ENCODE results near the gene EPO.

EPO gene

DNA sequence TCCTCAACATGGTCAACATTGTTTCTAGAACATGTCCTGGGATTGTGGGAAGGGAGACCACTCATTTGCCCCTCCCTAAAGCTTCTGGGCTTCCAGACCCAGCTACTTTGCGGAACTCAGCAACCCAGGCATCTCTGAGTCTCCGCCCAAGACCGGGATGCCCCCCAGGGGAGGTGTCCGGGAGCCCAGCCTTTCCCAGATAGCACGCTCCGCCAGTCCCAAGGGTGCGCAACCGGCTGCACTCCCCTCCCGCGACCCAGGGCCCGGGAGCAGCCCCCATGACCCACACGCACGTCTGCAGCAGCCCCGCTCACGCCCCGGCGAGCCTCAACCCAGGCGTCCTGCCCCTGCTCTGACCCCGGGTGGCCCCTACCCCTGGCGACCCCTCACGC lies at the start of gene EPO:
EPO (plus strand) TSS at position 190 of the 392 bp plus-strand sequence. CDS start 513 bp downstream, outside the sequence.
- no peak within 1 kb of the TSS for H3K4me2 ChIP-seq (ENCODE audit: low read length)
- no peak within 1 kb of the TSS for H3K27ac ChIP-seq
- H3K4me3 ChIP-seq (ENCODE audit: low read depth, low read length): no peak within 1 kb of the TSS

DNA sequence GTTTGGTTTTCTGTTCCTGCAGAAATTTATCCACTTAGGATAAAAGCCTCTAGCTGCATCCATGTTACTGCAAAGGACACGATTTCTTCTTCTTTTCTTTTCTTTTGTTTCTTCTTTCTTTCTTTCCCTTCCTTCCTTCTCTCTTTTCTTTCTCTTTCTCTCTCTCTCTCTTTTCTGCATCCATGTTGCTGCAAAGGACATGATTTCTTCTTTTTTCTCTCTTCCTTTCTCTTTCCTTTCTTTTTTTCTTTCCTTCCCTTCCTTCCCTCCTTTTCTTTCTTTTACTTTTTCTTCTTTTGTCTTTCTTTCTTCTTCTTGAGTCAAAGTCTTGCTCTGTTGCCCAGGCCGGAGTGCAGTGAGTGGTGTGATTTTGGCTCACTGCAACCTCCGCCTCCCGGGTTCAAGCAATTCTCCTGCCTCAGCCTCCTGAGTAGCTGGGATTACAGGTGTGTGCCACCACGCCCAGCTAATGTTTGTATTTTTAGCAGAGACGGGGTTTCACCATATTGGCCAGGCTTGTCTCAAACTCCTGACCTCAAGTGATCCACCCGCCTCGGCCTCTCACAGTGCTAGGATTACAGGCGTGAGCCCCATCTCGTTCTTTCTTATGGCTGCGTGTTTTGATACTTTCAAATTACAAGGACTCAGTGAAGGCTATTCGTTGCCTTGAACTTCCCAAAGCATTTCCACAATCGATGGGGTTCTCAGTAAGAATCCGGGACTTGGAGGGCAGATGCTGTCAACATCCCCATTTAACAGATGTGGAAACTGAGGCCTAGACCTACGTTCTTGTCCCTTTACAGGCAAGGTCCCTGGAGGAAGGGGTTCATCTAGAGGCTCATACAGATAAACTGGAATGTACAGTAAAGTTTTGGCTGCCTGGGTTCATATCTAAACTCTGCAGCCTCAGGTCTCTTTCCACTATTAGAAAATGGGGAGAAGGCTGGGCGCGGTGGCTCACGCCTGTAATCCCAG lies 48.6 kb upstream of the EPO start:
- TF ChIP-seq, protein P1, sequence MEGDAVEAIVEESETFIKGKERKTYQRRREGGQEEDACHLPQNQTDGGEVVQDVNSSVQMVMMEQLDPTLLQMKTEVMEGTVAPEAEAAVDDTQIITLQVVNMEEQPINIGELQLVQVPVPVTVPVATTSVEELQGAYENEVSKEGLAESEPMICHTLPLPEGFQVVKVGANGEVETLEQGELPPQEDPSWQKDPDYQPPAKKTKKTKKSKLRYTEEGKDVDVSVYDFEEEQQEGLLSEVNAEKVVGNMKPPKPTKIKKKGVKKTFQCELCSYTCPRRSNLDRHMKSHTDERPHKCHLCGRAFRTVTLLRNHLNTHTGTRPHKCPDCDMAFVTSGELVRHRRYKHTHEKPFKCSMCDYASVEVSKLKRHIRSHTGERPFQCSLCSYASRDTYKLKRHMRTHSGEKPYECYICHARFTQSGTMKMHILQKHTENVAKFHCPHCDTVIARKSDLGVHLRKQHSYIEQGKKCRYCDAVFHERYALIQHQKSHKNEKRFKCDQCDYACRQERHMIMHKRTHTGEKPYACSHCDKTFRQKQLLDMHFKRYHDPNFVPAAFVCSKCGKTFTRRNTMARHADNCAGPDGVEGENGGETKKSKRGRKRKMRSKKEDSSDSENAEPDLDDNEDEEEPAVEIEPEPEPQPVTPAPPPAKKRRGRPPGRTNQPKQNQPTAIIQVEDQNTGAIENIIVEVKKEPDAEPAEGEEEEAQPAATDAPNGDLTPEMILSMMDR (IDR thresholded peaks at IDR 0.05): no peak
- no peak overlapping the region for H2AFZ ChIP-seq
- H3K4me3 ChIP-seq (ENCODE audit: low read depth, low read length): no peak overlapping the region
- no peaks in the 10 kb centered on the region for H3K79me2 ChIP-seq
- H3K27ac ChIP-seq: no peak overlapping the region
- H3K4me2 ChIP-seq (ENCODE audit: low read length): no peak overlapping the region
- H3K9me3 ChIP-seq (ENCODE audit: control insufficient read depth, low read length): no peaks in the 10 kb centered on the region
- no peaks in the 10 kb centered on the region for H3K4me1 ChIP-seq
- no peaks in the 10 kb centered on the region for H3K36me3 ChIP-seq (ENCODE audit: control insufficient read depth, insufficient read depth, low read length)
- no peak overlapping the region for H3K9ac ChIP-seq
- no peaks in the 10 kb centered on the region for H3K27me3 ChIP-seq (ENCODE audit: control insufficient read depth, insufficient read depth, low read length)

More for the DNA sequence above, at the start of gene EPO:
- TF ChIP-seq, protein P1 (IDR thresholded peaks at IDR 0.05): no peak
- Histone ChIP-seq H3K9me3 (ENCODE audit: control insufficient read depth, low read length) (no peaks in the 10 kb centered on the region), H2AFZ (peak within 1 kb of the TSS; percentile 34), H3K79me2 (no peaks in the 10 kb centered on the region), H3K36me3 (ENCODE audit: control insufficient read depth, insufficient read depth, low read length) (no peaks in the 10 kb centered on the region), H3K9ac (no peak within 1 kb of the TSS), H3K4me1 (peaks cover 4% of the 10 kb centered on the region), H3K27me3 (ENCODE audit: control insufficient read depth, insufficient read depth, low read length) (no peaks in the 10 kb centered on the region)

DNA sequence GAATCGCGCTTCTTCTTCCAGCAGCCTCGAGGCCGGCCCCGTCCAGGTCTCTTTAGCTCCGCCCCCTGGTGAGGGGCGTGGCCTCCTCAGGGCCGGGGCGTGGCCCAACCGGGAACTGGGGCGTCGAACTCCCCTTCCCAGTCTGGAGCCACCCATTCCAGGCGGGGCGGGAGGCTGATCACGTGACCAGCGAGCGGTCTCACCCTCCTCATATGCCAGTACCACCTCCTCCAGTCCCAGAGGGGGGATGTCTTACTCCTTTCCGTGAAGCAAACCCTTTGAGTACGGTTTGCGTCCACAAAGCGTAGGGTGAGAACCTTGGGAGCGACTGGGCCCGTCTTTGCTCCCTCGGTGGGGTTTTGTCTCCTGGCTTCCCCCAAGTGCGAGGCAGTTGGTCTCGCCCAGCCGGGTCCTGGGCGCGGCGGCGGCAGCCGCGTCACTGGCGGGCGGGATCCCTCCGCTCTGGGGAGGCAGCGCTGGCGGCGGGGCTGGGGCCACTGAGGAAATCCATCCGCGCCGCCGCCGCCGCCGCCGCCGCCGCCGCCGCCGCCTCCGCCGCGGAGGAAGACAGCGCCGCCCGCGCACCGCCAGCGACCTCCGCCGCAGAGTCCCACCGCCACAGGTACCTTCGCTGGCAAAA lies 46.8 kb upstream of the EPO start, which contains the start of gene GNB2:
GNB2 (plus strand) TSS at position 439 of the 640 bp plus-strand sequence. CDS start 2,526 bp downstream, outside the sequence.
- no peaks in the 10 kb centered on the region for H3K9me3 ChIP-seq (ENCODE audit: control insufficient read depth, low read length)
- no peaks in the 10 kb centered on the region for H3K4me1 ChIP-seq
- TF ChIP-seq, protein P1 (IDR thresholded peaks at IDR 0.05): no peak
- no peaks in the 10 kb centered on the region for H3K27me3 ChIP-seq (ENCODE audit: control insufficient read depth, insufficient read depth, low read length)
- peak within 1 kb of the TSS; percentile 99 for H3K4me2 ChIP-seq (ENCODE audit: low read length)
- peak within 1 kb of the TSS; percentile 97 for H3K27ac ChIP-seq
- peak within 1 kb of the TSS; percentile 92 for H2AFZ ChIP-seq
- peak within 1 kb of the TSS; percentile 87 for H3K4me3 ChIP-seq (ENCODE audit: low read depth, low read length)
- H3K79me2 ChIP-seq: no peaks in the 10 kb centered on the region
- peak within 1 kb of the TSS; percentile 94 for H3K9ac ChIP-seq
- H3K36me3 ChIP-seq (ENCODE audit: control insufficient read depth, insufficient read depth, low read length): no peaks in the 10 kb centered on the region

DNA sequence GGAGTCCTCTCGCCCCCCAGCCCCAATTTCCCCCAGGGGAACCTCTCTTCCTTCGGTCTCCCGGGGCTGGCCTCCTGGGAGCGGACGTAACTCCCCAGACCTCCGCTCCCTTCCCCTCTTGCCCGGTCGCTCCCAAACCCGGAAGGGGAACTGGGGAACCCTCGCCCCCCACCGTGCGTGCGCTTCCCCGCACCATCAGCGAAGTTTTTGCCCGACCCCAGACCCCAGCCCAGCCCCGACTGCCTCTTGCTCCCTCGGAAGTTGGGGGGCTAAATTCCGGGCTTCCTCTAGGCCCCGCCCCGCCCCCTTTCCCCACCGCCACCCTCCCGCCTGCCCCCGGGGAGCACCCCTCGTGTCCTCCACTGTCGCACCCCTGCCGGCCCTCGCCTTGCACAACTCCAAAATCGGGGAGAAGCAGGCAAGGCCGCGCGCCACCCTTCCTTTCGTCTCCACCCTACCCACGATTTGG lies 46.3 kb upstream of the EPO start:
- Histone ChIP-seq H3K4me3 (ENCODE audit: low read depth, low read length) (peak overlapping the region; percentile 87), H3K4me1 (no peaks in the 10 kb centered on the region), H3K27ac (peak overlapping the region; percentile 97), H3K79me2 (no peaks in the 10 kb centered on the region), H3K27me3 (ENCODE audit: control insufficient read depth, insufficient read depth, low read length) (no peaks in the 10 kb centered on the region), H3K9me3 (ENCODE audit: control insufficient read depth, low read length) (no peaks in the 10 kb centered on the region), H3K4me2 (ENCODE audit: low read length) (peak overlapping the region; percentile 99), H3K36me3 (ENCODE audit: control insufficient read depth, insufficient read depth, low read length) (no peaks in the 10 kb centered on the region), H3K9ac (peak overlapping the region; percentile 94), H2AFZ (peak overlapping the region; percentile 92)
- TF ChIP-seq, protein P1 (IDR thresholded peaks at IDR 0.05): no peak

Measured in parathyroid adenoma (tissue), 2 donors.